ENCODE results near the gene LRIG1. TPM values are rescaled to one million over a fixed set of nuclear protein-coding genes. Genes with fewer than 3 reads are reported as not detected.

Gene LRIG1
- total RNA-seq, 1 experiment from 2014 or later, result 5.3 TPM

DNA sequence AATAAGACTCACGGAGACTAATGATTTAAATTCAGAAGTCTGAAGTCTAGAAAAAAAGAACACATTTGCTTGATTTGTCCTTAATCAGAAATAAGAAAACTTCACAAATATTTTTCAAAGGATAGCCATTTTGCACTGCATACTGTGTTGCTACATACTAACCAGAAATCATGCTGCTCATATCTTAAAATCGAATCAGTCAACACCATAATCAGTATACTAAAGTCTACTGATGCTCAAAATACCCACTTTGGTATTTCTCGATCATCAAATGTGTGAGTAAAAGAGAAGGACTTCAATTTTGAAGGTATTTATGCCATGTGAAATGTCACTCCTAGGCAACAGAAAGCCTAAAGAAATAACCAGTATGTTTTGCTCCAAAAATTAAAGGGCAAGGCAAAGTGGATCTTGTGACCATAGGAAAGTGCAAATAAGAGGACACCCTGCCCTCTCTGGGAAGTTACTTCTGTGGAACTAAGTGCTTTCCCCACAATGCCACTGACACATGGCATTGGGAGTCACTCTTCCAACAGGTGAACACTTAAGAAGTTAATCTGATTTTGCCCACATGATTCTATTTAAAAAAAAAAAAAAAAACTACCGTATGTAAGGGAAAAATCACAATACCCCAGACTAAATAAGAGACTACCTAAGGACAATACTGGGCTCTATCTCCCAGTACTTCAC lies 2.7 kb downstream of the LRIG1 start:
- H3K27ac ChIP-seq (ENCODE audit: low read length), result no peak overlapping the region
- no peaks in the 10 kb centered on the region; the same call in 1 of the 2 replicates for H3K36me3 ChIP-seq (ENCODE audit: control insufficient read depth, insufficient read depth, low read length)
- no peak for DNase-seq (ENCODE audit: low read depth, low spot score)
- intact Hi-C loops (cut with micrococcal nuclease; ENCODE audit: unreplicated experiment) (no loop called here), in situ Hi-C loops (cut with HindIII; ENCODE audit: low pct_unique_long_range_greater_than_20kb, low sequenced_read_pairs) (no loop called here)
- no peak for ATAC-seq
- H3K4me3 ChIP-seq (ENCODE audit: low read depth in 2 of 2, low read length in 2 of 2), result no peak overlapping the region
- TSS peak; percentile 66 for BruUV-seq (replicated peaks)
- CTCF ChIA-PET, result interaction anchor here (0.6 kb wide), 1 partner anchor 11 kb away, joined by 4 read pairs; no protein-coding TSS in a partner anchor
- POLR2A ChIA-PET, result no interaction called here
- H3K27me3 ChIP-seq (ENCODE audit: control insufficient read depth, insufficient read depth, low read length), result peaks cover 8% of the 10 kb centered on the region
- peaks cover 3% of the 10 kb centered on the region; the same call in 1 of the 2 replicates for H3K4me1 ChIP-seq (ENCODE audit: control insufficient read depth, insufficient read depth, low read length)
- H3K9me3 ChIP-seq (ENCODE audit: control insufficient read depth, insufficient read depth, low read depth, low read length), result no peaks in the 10 kb centered on the region
- TF ChIP-seq, protein P1, sequence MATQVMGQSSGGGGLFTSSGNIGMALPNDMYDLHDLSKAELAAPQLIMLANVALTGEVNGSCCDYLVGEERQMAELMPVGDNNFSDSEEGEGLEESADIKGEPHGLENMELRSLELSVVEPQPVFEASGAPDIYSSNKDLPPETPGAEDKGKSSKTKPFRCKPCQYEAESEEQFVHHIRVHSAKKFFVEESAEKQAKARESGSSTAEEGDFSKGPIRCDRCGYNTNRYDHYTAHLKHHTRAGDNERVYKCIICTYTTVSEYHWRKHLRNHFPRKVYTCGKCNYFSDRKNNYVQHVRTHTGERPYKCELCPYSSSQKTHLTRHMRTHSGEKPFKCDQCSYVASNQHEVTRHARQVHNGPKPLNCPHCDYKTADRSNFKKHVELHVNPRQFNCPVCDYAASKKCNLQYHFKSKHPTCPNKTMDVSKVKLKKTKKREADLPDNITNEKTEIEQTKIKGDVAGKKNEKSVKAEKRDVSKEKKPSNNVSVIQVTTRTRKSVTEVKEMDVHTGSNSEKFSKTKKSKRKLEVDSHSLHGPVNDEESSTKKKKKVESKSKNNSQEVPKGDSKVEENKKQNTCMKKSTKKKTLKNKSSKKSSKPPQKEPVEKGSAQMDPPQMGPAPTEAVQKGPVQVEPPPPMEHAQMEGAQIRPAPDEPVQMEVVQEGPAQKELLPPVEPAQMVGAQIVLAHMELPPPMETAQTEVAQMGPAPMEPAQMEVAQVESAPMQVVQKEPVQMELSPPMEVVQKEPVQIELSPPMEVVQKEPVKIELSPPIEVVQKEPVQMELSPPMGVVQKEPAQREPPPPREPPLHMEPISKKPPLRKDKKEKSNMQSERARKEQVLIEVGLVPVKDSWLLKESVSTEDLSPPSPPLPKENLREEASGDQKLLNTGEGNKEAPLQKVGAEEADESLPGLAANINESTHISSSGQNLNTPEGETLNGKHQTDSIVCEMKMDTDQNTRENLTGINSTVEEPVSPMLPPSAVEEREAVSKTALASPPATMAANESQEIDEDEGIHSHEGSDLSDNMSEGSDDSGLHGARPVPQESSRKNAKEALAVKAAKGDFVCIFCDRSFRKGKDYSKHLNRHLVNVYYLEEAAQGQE (IDR thresholded peaks at IDR 0.05; ENCODE audit: insufficient read depth in 1 of 2, low read depth in 2 of 2, low read length in 1 of 2), result no peak
- TF ChIP-seq SIN3A (IDR thresholded peaks at IDR 0.05; ENCODE audit: borderline replicate concordance, insufficient read depth, low read depth, low read length) (no peak), TCF7L2 (IDR thresholded peaks at IDR 0.05; ENCODE audit: low read depth, low read length) (no peak), POLR2AphosphoS5 (IDR thresholded peaks at IDR 0.05; ENCODE audit: low read depth, low read length) (no peak), CTCF (IDR thresholded peaks at IDR 0.05) (no peak)

- DNase-seq (ENCODE audit: low read depth, low spot score) (no peak), ATAC-seq (no peak)
- no peak overlapping the region for H3K4me3 ChIP-seq (ENCODE audit: low read depth in 2 of 2, low read length in 2 of 2)
- no peaks in the 10 kb centered on the region for H3K9me3 ChIP-seq (ENCODE audit: control insufficient read depth, insufficient read depth, low read depth, low read length)
- ChIA-PET POLR2A (no interaction called here), CTCF (interaction anchor here (0.6 kb wide), 1 partner anchor 10 kb away, joined by 4 read pairs; no protein-coding TSS in a partner anchor)
- intact Hi-C loops (cut with micrococcal nuclease; ENCODE audit: unreplicated experiment) (no loop called here), in situ Hi-C loops (cut with HindIII; ENCODE audit: low pct_unique_long_range_greater_than_20kb, low sequenced_read_pairs) (no loop called here)
- no TSS peak for BruUV-seq (replicated peaks)
- H3K36me3 ChIP-seq (ENCODE audit: control insufficient read depth, insufficient read depth, low read length), result no peaks in the 10 kb centered on the region; the same call in 1 of the 2 replicates
- H3K4me1 ChIP-seq (ENCODE audit: control insufficient read depth, insufficient read depth, low read length), result peaks cover 3% of the 10 kb centered on the region; the same call in 1 of the 2 replicates
- H3K27me3 ChIP-seq (ENCODE audit: control insufficient read depth, insufficient read depth, low read length), result peaks cover 4% of the 10 kb centered on the region
- H3K27ac ChIP-seq (ENCODE audit: low read length), result no peak overlapping the region
- TF ChIP-seq, protein P1 (IDR thresholded peaks at IDR 0.05; ENCODE audit: insufficient read depth in 1 of 2, low read depth in 2 of 2, low read length in 1 of 2), result no peak
- TF ChIP-seq POLR2AphosphoS5 (IDR thresholded peaks at IDR 0.05; ENCODE audit: low read depth, low read length) (no peak), CTCF (IDR thresholded peaks at IDR 0.05) (no peak), TCF7L2 (IDR thresholded peaks at IDR 0.05; ENCODE audit: low read depth, low read length) (no peak), SIN3A (IDR thresholded peaks at IDR 0.05; ENCODE audit: borderline replicate concordance, insufficient read depth, low read depth, low read length) (no peak)
Observed at GRCh38 chr3:66497288-66497984, 3.4 kb downstream of the LRIG1 start.

All from Panc1 (cell line).